MM.1S (cell line): Measurements from ENCODE around the gene ACOT13.

Experiments
- DNase-seq: peaks from one replicate; pipeline ENCODE4 v3.0.0-alpha.2; 2015
- H2AFZ ChIP-seq: fragments of 300-600 bp; sonication (generic); 2 replicates; pipeline ENCODE4 v1.6.0; 2016; ENCODE audit warnings: antibody characterized with exemption, low read length
- H3F3A ChIP-seq: fragments of 300-600 bp; sonication (generic); 2 replicates; pipeline ENCODE4 v1.6.1; 2016; ENCODE audit warnings: mild to moderate bottlenecking, antibody characterized with exemption, low read length, moderate library complexity, mixed read lengths; ENCODE audit not compliant: insufficient read depth
- H3K27ac ChIP-seq: fragments of 300-600 bp; sonication (generic); 2 replicates; pipeline ENCODE4 v1.5.1; 2016; ENCODE audit warnings: mild to moderate bottlenecking, low read length
- H3K27me3 ChIP-seq: fragments of 300-600 bp; sonication (generic); replicated peaks from 2 replicates; pipeline ENCODE4 v1.6.0; 2016; ENCODE audit warnings: low read length; ENCODE audit not compliant: insufficient read depth
- H3K36me3 ChIP-seq: fragments of 300-600 bp; sonication (generic); replicated peaks from 2 replicates; pipeline ENCODE4 v1.6.1; 2016; ENCODE audit warnings: mild to moderate bottlenecking, low read length, mixed read lengths; ENCODE audit not compliant: insufficient read depth
- H3K4me1 ChIP-seq: fragments of 300-600 bp; sonication (generic); 2 replicates; pipeline ENCODE4 v1.6.1; 2016; ENCODE audit warnings: low read length, mixed read lengths
- H3K4me2 ChIP-seq: fragments of 300-600 bp; sonication (generic); 2 replicates; pipeline ENCODE4 v1.6.0; 2016; ENCODE audit warnings: low read depth, low read length
- H3K4me3 ChIP-seq: fragments of 300-600 bp; sonication (generic); 2 replicates; pipeline ENCODE4 v1.5.1; 2016; ENCODE audit warnings: low read length, mixed read lengths
- H3K79me2 ChIP-seq: fragments of 300-600 bp; sonication (generic); 2 replicates; pipeline ENCODE4 v1.6.1; 2016; ENCODE audit warnings: mixed run types, low read length, mixed read lengths
- H3K9ac ChIP-seq: fragments of 300-600 bp; sonication (generic); 2 replicates; pipeline ENCODE4 v1.6.1; 2016; ENCODE audit warnings: low read length, mixed read lengths
- H3K9me2 ChIP-seq: fragments of 300-600 bp; sonication (generic); replicated peaks from 2 replicates; pipeline ENCODE4 v1.6.1; 2016; ENCODE audit warnings: mild to moderate bottlenecking, low read length, mixed read lengths; ENCODE audit not compliant: insufficient read depth
- H3K9me3 ChIP-seq: fragments of 300-600 bp; sonication (generic); replicated peaks from 2 replicates; pipeline ENCODE4 v1.6.1; 2016; ENCODE audit warnings: mild to moderate bottlenecking, low read length, mixed read lengths; ENCODE audit not compliant: insufficient read depth
- H4K20me1 ChIP-seq: fragments of 300-600 bp; sonication (generic); 2 replicates; pipeline ENCODE4 v1.6.1; 2016; ENCODE audit warnings: mild to moderate bottlenecking, low read length, moderate library complexity, mixed read lengths; ENCODE audit not compliant: insufficient read depth
- EZH2 ChIP-seq: fragments of 300-600 bp; sonication (generic); optimal IDR thresholded peaks from 2 replicates; pipeline ENCODE3; 2017; ENCODE audit warnings: low read depth, mild to moderate bottlenecking, antibody characterized with exemption, low read length, mixed read lengths
- EZH2phosphoT487 ChIP-seq: fragments of 300-600 bp; sonication (generic); IDR thresholded peaks from 2 replicates; pipeline ENCODE4 v1.6.1; 2018; ENCODE audit warnings: antibody characterized with exemption, low read length
- TF ChIP-seq, protein P1 (sequence below): fragments of 300-600 bp; sonication (generic); IDR thresholded peaks from 2 replicates; pipeline ENCODE4 v1.5.1; 2016; ENCODE audit warnings: antibody characterized with exemption, low read length, mixed read lengths

Gene ACOT13

DNA sequence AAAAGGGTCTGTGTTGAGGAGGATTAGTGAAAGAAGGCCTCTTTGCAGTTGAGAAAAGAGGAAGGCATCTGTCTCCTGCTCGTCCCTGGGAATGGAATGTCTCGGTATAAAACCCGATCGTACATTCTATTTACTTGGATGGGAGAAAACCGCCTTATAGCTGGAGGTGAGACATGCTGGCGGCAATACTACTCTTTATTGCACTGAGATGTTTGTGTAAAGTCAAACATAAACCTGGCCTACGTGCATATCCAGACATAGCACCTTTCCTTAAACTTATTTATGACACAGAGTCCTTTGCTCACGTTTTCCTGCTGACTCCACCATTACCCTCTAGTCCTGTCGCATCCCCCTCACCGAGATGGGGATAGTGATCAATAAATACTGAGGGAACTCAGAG, 4.6 kb upstream of the ACOT13 start:
- H3K4me3 ChIP-seq, result no peak overlapping the region
- H3K36me3 ChIP-seq, result no peaks in the 10 kb centered on the region
- peaks cover 8% of the 10 kb centered on the region; the same call in 1 of the 2 replicates for H3F3A ChIP-seq

DNA sequence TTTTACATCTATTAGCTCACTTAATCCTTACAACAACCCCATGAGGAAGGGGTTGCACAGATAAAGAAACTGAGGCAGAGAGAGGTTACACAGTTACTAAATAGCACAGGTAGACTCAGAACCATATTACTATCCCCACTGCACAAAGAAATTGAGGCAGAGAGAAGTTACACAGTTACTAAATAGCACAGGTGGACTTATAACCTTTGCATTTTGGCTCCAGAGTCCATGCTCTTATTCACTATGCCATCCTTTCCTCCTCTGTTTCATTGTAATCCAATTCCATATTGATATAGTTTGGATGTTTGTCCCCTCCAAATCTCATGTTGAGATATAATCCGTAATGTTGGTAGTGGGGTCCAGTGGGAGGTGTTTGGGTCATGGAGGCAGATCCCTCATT, 3.7 kb upstream of the ACOT13 start:
- Histone ChIP-seq H3K4me2 (no peak overlapping the region), H3F3A (peaks cover 8% of the 10 kb centered on the region; the same call in 1 of the 2 replicates), H3K27me3 (no peaks in the 10 kb centered on the region), H3K9ac (no peak overlapping the region), H2AFZ (no peak overlapping the region), H4K20me1 (no peaks in the 10 kb centered on the region), H3K36me3 (no peaks in the 10 kb centered on the region), H3K4me3 (no peak overlapping the region), H3K27ac (no peak overlapping the region), H3K9me2 (no peaks in the 10 kb centered on the region), H3K9me3 (no peaks in the 10 kb centered on the region), H3K79me2 (peaks cover 37% of the 10 kb centered on the region), H3K4me1 (peaks cover 7% of the 10 kb centered on the region)
- TF ChIP-seq EZH2 (no peak), EZH2phosphoT487 (no peak)
- TF ChIP-seq, protein P1, sequence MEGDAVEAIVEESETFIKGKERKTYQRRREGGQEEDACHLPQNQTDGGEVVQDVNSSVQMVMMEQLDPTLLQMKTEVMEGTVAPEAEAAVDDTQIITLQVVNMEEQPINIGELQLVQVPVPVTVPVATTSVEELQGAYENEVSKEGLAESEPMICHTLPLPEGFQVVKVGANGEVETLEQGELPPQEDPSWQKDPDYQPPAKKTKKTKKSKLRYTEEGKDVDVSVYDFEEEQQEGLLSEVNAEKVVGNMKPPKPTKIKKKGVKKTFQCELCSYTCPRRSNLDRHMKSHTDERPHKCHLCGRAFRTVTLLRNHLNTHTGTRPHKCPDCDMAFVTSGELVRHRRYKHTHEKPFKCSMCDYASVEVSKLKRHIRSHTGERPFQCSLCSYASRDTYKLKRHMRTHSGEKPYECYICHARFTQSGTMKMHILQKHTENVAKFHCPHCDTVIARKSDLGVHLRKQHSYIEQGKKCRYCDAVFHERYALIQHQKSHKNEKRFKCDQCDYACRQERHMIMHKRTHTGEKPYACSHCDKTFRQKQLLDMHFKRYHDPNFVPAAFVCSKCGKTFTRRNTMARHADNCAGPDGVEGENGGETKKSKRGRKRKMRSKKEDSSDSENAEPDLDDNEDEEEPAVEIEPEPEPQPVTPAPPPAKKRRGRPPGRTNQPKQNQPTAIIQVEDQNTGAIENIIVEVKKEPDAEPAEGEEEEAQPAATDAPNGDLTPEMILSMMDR, result no peak
- DNase-seq, result no peak

More for the DNA sequence above, 4.6 kb upstream of the ACOT13 start:
- DNase-seq, result no peak
- peaks cover 7% of the 10 kb centered on the region for H3K4me1 ChIP-seq
- TF ChIP-seq EZH2phosphoT487, result no peak
- TF ChIP-seq, protein P1, result no peak
- TF ChIP-seq EZH2, result no peak
- no peak overlapping the region for H2AFZ ChIP-seq
- H3K4me2 ChIP-seq, result no peak overlapping the region
- H3K79me2 ChIP-seq, result peaks cover 32% of the 10 kb centered on the region
- no peaks in the 10 kb centered on the region for H3K9me2 ChIP-seq
- H3K9ac ChIP-seq, result no peak overlapping the region
- H4K20me1 ChIP-seq, result no peaks in the 10 kb centered on the region
- H3K9me3 ChIP-seq, result no peaks in the 10 kb centered on the region
- H3K27ac ChIP-seq, result no peak overlapping the region
- no peaks in the 10 kb centered on the region for H3K27me3 ChIP-seq

GRCh38 chr6:24664046-24664987, 2.6 kb upstream of the ACOT13 start:
- H3K9me2 ChIP-seq, result no peaks in the 10 kb centered on the region
- H3K9ac ChIP-seq, result no peak overlapping the region
- TF ChIP-seq, protein P1, result no peak
- TF ChIP-seq EZH2, result no peak
- TF ChIP-seq EZH2phosphoT487, result no peak
- no peaks in the 10 kb centered on the region for H4K20me1 ChIP-seq
- peaks cover 37% of the 10 kb centered on the region for H3K79me2 ChIP-seq
- peaks cover 7% of the 10 kb centered on the region for H3K4me1 ChIP-seq
- H3K27ac ChIP-seq, result no peak overlapping the region
- H3F3A ChIP-seq, result peaks cover 8% of the 10 kb centered on the region; the same call in 1 of the 2 replicates
- no peak overlapping the region for H3K4me2 ChIP-seq
- no peaks in the 10 kb centered on the region for H3K27me3 ChIP-seq
- H2AFZ ChIP-seq, result no peak overlapping the region
- no peaks in the 10 kb centered on the region for H3K36me3 ChIP-seq
- H3K9me3 ChIP-seq, result no peaks in the 10 kb centered on the region
- no peak overlapping the region for H3K4me3 ChIP-seq
- DNase-seq, result no peak
